ENCODE results near the gene NLRP14. TPM values are rescaled to one million over a fixed set of nuclear protein-coding genes. Genes with fewer than 3 reads are reported as not detected.
A peak's percentile ranks its signal among the peaks of the same experiment; 100 is the strongest.

Gene NLRP14
- under 0.01 TPM in 2 replicates for total RNA-seq

- DNase-seq (ENCODE audit: low read depth in 2 of 2) = peak; percentile 22 to 63
Observed at GRCh38 chr11:7020183-7020917, at the start of gene NLRP14, which contains the start of gene ZNF214. Gene NLRP14 (plus strand): TSS chr11:7020479. CDS start chr11:7038587, 18,108 bp downstream. Gene ZNF214 (minus strand): TSS chr11:7020346. CDS start chr11:7002835, 17,511 bp downstream.

GRCh38 chr11:6979365-6979764, 40.9 kb upstream of the NLRP14 start:
- no peak for DNase-seq (ENCODE audit: low read depth in 2 of 2)

GRCh38 chr11:6986487-6986886, 33.8 kb upstream of the NLRP14 start:
- no peak for DNase-seq (ENCODE audit: low read depth in 2 of 2)

- DNase-seq (ENCODE audit: low read depth in 2 of 2) = no peak
Observed at GRCh38 chr11:6988506-6988905, 31.8 kb upstream of the NLRP14 start.

GRCh38 chr11:6991227-6991626, 29.1 kb upstream of the NLRP14 start:
- DNase-seq (ENCODE audit: low read depth in 2 of 2) = no peak

GRCh38 chr11:6992026-6992425, 28.3 kb upstream of the NLRP14 start:
- no peak for DNase-seq (ENCODE audit: low read depth in 2 of 2)

- DNase-seq (ENCODE audit: low read depth in 2 of 2) = no peak
Observed at GRCh38 chr11:6992457-6993417, 27.5 kb upstream of the NLRP14 start.

GRCh38 chr11:6995703-6996102, 24.6 kb upstream of the NLRP14 start:
- no peak for DNase-seq (ENCODE audit: low read depth in 2 of 2)

GRCh38 chr11:7004482-7004881, 15.8 kb upstream of the NLRP14 start:
- no peak for DNase-seq (ENCODE audit: low read depth in 2 of 2)

- no peak for DNase-seq (ENCODE audit: low read depth in 2 of 2)
Observed at GRCh38 chr11:7014118-7014517, 6.2 kb upstream of the NLRP14 start.

GRCh38 chr11:7016011-7016410, 4.3 kb upstream of the NLRP14 start:
- DNase-seq (ENCODE audit: low read depth in 2 of 2) = no peak

- DNase-seq (ENCODE audit: low read depth in 2 of 2) = no peak
Observed at GRCh38 chr11:7019500-7020182, 638 bp upstream of the NLRP14 start.

- DNase-seq (ENCODE audit: low read depth in 2 of 2) = no peak
Observed at GRCh38 chr11:7021318-7021717, 1.0 kb downstream of the NLRP14 start.

- no peak for DNase-seq (ENCODE audit: low read depth in 2 of 2)
Observed at GRCh38 chr11:7028141-7028540, 7.9 kb downstream of the NLRP14 start.

- no peak for DNase-seq (ENCODE audit: low read depth in 2 of 2)
Observed at GRCh38 chr11:7030836-7031235, 10.6 kb downstream of the NLRP14 start.

- no peak for DNase-seq (ENCODE audit: low read depth in 2 of 2)
Observed at GRCh38 chr11:7031471-7031871, 11.2 kb downstream of the NLRP14 start.

GRCh38 chr11:7032692-7033091, 12.4 kb downstream of the NLRP14 start:
- no peak for DNase-seq (ENCODE audit: low read depth in 2 of 2)

GRCh38 chr11:7034019-7034418, 13.7 kb downstream of the NLRP14 start:
- DNase-seq (ENCODE audit: low read depth in 2 of 2) = no peak

GRCh38 chr11:7046474-7047175, 26.3 kb downstream of the NLRP14 start:
- DNase-seq (ENCODE audit: low read depth in 2 of 2) = no peak

GRCh38 chr11:7050191-7050590, 29.9 kb downstream of the NLRP14 start:
- no peak for DNase-seq (ENCODE audit: low read depth in 2 of 2)

GRCh38 chr11:7056828-7057513, 36.7 kb downstream of the NLRP14 start:
- no peak for DNase-seq (ENCODE audit: low read depth in 2 of 2)
